Kidney (tissue), 14 donors: Measurements from ENCODE around the gene CLASRP. TPM values are rescaled to one million over a fixed set of nuclear protein-coding genes. Genes with fewer than 3 reads are reported as not detected.

ENCODE experiments used
- DNase-seq, 5 donors: peaks; one replicate each; pipeline ENCODE4 v3.0.0-alpha.2; 2013 to 2020
- FAIRE-seq: peaks from 2 replicates; lab custom pipeline; 2012; peaks lifted over from hg19 to GRCh38; lab: Jason Lieb, UNC
- H3K27ac ChIP-seq, 2 donors: one replicate each; pipeline ENCODE4 v1.7.0; 2013; ENCODE audit warnings: low read depth in 2 of 2, low read length in 2 of 2, inconsistent platforms in 1 of 2
- H3K27me3 ChIP-seq: one replicate; pipeline ENCODE4 v1.7.1; 2013; ENCODE audit warnings: low read length, inconsistent platforms; ENCODE audit not compliant: control insufficient read depth, insufficient read depth
- H3K36me3 ChIP-seq, 3 donors: one replicate each; pipeline versions ENCODE4 v1.7.0 to v1.7.1; 2013; ENCODE audit warnings: low read length in 3 of 3, control low read depth in 1 of 3, inconsistent platforms in 1 of 3; ENCODE audit not compliant: insufficient read depth in 3 of 3, control insufficient read depth in 2 of 3
- H3K4me1 ChIP-seq, 3 donors: one replicate each; pipeline versions ENCODE4 v1.7.0 to v1.7.1; 2013; ENCODE audit warnings: low read length in 3 of 3, inconsistent platforms in 1 of 3, low read depth in 1 of 3; ENCODE audit not compliant: control insufficient read depth in 2 of 3, insufficient read depth in 2 of 3
- H3K4me3 ChIP-seq, 3 donors: one replicate each; pipeline versions ENCODE4 v1.7.0 to v1.8.1; 2013; ENCODE audit warnings: low read length in 3 of 3, control low read depth in 1 of 3, inconsistent platforms in 1 of 3
- H3K9ac ChIP-seq, 3 donors: one replicate each; pipeline versions ENCODE4 v1.7.0 to v1.7.1; 2013; ENCODE audit warnings: low read length in 3 of 3, control low read depth in 1 of 3, inconsistent platforms in 1 of 3
- H3K9me3 ChIP-seq, 3 donors: one replicate each; pipeline versions ENCODE4 v1.7.0 to v1.7.1; 2013; ENCODE audit warnings: low read length in 3 of 3, control low read depth in 1 of 3, inconsistent platforms in 1 of 3; ENCODE audit not compliant: control insufficient read depth in 2 of 3, insufficient read depth in 1 of 3
- intact Hi-C: fragments of 100-400 bp; cut with DNase I; formaldehyde crosslinking; loops from one replicate; pipeline ENCODE4 v1.11.1; 2022
- polyA plus RNA-seq: library from polyadenylated mRNA; stranded (reverse); fragments of 350-450 nt; fragmentation: Illumina TruSeq; extraction: RNeasy Lipid Tissue Mini Kit (QIAGEN cat#74804); gene quantifications from one replicate; pipeline ENCODE4 v1.2.3, GENCODE V29; 2014; ENCODE audit warnings: low read depth, low replicate concordance; ENCODE audit not compliant: insufficient read depth
- total RNA-seq: library from RNA; stranded (reverse); fragmentation: NEBNext Ultra II Directional; extraction: Animal tissue kit (Norgen Biotek cat#: 25700); gene quantifications from one replicate; pipeline ENCODE4 v1.2.1, GENCODE V29; 2021
- TF ChIP-seq, protein P1 (sequence below): IDR thresholded peaks from 3 replicates; pipeline ENCODE4 v1.5.1; 2012; ENCODE audit warnings: mild to moderate bottlenecking, moderate library complexity, borderline replicate concordance; ENCODE audit not compliant: insufficient read depth; ENCODE audit errors: extremely low read depth
- donor health status: control.
- donor health status: control.
- donor health status: control.
- donor health status: control.
- donor health status: control.
- donor health status: DM: yes; HTN: yes; CAD: no.
- donor health status: Normal renal cell carcinoma (clear cell type).

The CLASRP gene
- total and polyA plus RNA-seq, 2 donors from 2014 or later: 38.0 to 83.6 TPM

DNA sequence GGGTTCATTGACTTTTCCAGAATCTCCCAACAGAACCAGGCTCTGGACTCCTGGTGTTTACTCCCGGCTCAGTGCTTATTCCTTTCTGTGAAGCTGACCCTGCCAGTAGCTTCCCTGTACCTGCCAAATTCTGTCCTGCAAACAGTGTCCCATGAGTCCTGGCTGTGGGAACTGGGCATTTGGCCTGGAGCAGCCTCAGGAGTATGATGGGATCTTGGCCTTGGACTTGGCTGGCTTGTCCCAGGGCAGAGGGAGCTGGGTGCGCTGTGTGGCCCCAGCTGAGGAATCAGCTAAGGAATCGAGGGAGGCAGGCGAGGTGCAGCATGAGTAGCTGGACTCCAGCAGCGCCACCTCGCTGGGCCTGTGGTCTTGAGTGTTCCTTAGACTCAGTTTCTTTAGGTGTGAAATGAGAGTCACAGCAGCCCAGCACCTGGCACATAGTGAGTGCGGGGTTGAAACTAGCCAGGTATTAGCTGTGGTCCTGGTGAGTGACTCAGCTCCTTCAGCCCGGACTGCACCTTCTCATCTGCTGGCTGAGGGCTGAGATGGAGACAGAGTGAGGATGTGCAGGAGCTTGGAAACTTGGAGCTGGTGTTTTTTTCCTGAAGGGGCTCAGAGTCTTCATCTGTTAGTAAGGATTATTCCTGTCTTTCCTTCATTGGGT lies 10.4 kb downstream of the CLASRP start:
- no peak overlapping the region for H3K4me3 ChIP-seq
- peaks cover under 1 to 25% (median 15%) of the 10 kb centered on the region in 3 donors for H3K36me3 ChIP-seq
- intact Hi-C loops: no loop called here
- H3K27ac ChIP-seq: no peak overlapping the region
- H3K9ac ChIP-seq: no peak overlapping the region
- H3K27me3 ChIP-seq: no peaks in the 10 kb centered on the region
- TF ChIP-seq, protein P1, sequence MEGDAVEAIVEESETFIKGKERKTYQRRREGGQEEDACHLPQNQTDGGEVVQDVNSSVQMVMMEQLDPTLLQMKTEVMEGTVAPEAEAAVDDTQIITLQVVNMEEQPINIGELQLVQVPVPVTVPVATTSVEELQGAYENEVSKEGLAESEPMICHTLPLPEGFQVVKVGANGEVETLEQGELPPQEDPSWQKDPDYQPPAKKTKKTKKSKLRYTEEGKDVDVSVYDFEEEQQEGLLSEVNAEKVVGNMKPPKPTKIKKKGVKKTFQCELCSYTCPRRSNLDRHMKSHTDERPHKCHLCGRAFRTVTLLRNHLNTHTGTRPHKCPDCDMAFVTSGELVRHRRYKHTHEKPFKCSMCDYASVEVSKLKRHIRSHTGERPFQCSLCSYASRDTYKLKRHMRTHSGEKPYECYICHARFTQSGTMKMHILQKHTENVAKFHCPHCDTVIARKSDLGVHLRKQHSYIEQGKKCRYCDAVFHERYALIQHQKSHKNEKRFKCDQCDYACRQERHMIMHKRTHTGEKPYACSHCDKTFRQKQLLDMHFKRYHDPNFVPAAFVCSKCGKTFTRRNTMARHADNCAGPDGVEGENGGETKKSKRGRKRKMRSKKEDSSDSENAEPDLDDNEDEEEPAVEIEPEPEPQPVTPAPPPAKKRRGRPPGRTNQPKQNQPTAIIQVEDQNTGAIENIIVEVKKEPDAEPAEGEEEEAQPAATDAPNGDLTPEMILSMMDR: no peak
- H3K4me1 ChIP-seq: peaks cover 0 to under 1% (median 0%) of the 10 kb centered on the region in 3 donors
- FAIRE-seq (no peak), DNase-seq (no peak)
- no peaks in the 10 kb centered on the region for H3K9me3 ChIP-seq

DNA sequence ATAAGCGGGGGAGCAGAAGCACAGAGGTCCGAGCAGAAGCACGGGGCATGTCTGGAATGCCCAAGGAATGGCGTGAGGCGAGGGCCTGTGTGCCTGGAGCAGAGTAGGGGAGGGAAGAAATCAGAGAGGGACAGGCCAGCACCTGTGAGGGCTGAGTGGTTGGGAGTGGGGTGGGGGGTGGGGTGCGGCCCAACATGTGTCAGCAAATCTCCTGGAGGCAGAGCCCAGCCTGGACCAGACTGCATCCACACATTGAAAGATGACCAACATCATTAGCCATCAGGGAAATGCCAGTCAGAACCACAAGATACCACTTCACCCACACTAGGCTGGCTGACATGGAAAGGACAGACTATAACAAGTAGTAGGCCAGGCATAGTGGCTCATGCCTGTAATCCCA lies 11.2 kb downstream of the CLASRP start:
- FAIRE-seq (no peak), DNase-seq (no peak)
- Histone ChIP-seq H3K27me3 (no peaks in the 10 kb centered on the region), H3K4me3 (no peak overlapping the region), H3K9ac (no peak overlapping the region), H3K4me1 (no peaks in the 10 kb centered on the region), H3K36me3 (peaks cover 2 to 24% (median 13%) of the 10 kb centered on the region in 3 donors), H3K27ac (no peak overlapping the region), H3K9me3 (no peaks in the 10 kb centered on the region)
- intact Hi-C loops: no loop called here
- TF ChIP-seq, protein P1: no peak

DNA sequence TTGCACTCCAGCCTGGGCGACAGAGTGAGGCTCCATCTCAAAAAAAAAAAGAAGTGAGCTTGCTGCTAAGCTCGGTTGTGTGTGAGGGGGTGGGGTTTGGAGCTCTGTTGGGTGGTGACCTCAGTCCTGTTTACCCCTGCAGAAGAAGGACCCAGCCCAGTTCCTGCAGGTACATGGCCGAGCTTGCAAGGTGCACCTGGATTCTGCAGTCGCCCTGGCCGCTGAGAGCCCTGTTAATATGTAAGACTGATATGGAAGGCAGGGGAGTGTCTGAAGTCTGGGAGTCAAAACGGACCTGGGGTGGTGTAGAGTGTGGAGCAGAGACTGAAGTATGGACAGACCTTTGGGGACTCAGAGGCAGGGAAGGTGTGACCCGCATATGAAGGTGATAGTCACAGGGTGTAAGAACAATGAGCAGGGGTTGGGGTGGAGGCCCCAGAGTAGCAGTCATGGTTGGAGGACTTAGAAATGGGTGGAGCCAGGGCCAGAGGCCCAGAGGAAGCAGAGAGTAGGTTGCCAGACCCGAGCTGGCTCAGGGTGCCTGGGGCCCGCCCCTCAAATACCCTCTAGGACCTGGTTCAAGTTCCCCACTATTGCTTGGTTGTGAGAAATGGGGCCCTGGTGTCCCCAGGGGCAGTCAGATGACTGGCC lies 13.2 kb downstream of the CLASRP start:
- no peak overlapping the region for H3K27ac ChIP-seq
- DNase-seq: no peak
- FAIRE-seq: no peak
- H3K36me3 ChIP-seq: peaks cover 2 to 23% (median 14%) of the 10 kb centered on the region in 3 donors
- TF ChIP-seq, protein P1: no peak
- no peaks in the 10 kb centered on the region for H3K9me3 ChIP-seq
- no peak overlapping the region for H3K9ac ChIP-seq
- no peaks in the 10 kb centered on the region for H3K4me1 ChIP-seq
- H3K27me3 ChIP-seq: no peaks in the 10 kb centered on the region
- H3K4me3 ChIP-seq: no peak overlapping the region
- intact Hi-C loops: no loop called here
